Activated effector memory CD4-positive, alpha-beta T cell treated with Interleukin-2 at 50 U/mL for 16 hours (primary cell): Measurements from ENCODE around the gene PEF1.

Source experiments
- DNase-seq: peaks from one replicate; pipeline ENCODE4 v3.0.0-alpha.2; 2020

PEF1 gene

DNA sequence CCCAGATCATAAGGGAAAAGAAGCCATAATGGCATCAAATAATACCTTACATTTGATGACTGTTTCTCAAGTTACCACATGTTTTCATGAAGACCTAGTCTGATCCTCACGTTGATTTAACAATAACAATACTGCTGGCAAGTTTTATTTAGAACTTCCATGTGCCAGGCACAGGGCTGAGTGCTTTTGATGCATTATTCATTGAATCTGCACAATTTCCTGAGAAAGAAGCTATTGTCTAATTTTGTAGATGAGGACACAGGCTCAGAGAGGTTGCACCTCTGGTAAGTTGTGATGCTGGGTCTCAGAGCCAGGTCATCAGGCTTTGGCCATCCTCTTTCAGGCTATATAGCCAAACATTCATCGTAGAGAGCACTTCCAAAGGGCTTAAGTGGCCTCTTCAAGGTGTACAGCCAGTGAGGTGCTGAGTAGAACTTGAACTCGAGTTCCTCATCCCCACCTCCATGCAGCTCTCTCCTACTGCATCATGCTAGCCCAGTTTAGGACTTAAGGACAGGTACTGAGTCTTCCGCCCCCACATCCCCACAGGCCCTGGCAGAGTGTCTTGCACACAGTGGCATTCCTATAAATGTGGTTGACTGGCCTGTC is 8.3 kb upstream of the PEF1 start:
- DNase-seq: no peak

DNA sequence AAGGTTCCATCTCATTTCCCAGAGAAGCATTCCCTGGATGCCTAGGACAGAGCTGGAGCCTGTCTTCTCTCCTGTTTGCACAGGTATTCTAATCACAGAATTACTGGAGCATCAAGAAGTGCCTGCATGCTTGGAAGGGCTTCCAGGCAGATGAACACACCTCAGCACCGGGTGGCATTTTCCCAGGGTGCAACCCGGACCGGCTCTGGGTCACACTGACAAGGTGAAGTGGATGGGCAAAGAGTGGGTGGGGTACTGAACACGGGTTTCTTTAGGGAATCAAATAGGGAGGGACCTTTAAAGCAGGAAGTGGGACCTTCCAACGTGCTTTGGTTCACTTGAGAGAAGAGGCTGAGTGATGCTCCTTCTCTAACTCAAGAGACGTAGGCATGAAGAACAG is 7.1 kb upstream of the PEF1 start:
- DNase-seq: no peak

DNA sequence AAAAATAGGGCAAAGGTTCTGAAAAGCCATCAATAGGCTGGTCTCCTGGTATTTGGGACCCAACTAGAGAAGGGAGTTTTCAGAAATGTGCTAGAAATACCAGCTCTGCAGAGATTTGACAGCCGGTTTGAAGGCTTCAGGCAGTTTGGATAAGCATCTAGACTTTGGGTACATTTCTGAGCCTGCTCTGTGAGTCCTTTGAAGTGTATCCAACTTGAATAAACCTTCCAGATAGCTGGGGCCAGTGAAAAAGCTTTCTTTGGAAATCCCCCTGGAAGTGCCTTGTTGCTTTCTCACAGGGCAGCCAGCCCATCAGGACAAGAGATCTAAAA is 6.4 kb upstream of the PEF1 start:
- DNase-seq: no peak

DNA sequence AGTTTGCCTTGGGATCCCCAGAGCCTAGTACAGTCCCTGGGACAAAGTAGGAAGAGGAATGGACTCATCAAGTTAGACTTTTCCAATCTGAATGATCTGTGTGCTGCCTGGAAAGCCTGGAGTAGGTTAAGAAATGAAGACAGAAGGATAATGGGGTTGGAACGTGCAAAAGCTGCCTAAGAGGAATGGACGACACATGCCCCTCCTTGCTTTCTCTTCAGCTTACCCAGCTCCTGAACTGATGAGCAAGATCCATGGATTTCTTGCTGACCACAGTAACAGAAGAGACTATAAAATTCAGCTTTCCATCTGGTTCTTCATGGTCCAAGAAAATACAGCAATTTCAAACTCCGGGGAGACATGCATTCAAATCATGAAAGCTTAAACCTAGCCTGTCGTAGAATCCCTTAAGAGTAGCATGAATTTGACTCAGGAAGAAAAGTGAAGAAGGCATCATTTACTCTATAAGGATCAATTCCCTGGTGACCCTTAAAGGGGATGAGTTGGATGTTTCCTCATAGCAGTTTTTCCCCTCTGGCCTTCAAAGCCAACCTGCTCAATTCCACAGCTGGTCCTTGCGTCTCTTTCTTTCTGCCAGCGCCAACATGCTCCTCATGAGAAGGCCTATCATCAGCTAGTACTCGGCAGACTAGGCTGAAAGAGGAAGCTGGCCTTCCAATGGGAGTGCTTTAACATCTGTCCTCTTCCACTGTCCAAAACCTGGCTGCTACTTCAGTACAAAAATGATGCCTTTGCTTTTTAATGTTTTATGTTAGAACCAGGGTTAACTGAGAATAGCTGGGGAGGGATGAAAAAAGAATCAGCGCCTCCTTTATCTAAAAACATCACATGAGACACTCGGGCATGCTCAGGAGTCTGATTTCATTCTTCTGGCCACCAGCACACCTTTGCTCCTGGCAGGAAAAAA is 5.7 kb upstream of the PEF1 start:
- no peak for DNase-seq

DNA sequence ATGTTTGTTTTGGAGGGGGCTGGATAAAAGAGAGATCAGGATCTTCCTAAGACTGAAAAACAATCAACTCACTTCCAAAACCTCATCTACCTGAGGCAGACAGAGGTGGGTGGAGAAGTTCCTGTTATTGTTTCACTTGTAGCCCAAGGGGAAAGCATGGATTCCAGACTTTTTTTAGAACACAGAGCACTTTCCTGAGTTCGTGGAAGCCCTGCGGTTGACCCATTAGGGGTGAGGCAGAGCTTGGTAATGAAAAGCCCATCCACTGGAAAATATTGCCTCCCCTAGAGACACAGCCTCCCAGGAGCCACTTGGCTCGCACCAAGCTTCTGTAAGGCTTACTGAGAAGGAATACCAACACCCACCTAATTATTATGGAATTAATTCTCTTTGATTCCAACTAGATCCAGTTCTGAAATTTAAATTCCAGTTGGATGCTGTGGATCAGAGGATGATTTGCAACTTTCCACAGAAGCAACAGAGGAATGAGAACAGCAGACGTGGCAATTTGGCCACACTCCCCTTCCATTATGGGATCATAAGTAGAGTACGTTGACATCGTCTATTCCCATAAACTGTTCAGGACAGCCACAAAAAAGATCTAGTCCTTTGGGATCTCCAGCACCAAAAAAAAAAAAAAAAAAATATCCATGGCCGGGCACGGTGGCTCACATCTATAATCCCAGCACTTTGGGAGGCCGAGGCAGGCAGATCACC is 4.1 kb upstream of the PEF1 start:
- no peak for DNase-seq

DNA sequence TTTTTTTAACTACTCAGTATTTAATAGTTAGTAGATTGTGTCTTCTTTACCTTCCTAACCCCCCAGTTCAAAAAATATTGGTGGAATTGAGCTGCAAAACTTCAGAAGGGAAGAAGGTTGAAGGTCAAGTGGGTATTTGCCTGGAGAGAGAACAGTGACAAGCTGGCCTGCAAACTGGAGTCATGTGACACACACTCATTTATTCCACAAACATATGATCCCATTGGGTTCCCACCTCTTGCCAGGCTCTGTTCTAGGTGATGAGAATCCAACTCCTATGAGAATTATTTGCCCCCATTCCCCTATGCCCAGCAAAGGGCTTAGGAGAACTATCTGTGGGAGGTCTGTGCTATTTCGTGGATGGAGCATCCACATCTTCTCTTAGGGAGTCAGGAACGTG is 3.5 kb upstream of the PEF1 start:
- no peak for DNase-seq

DNA sequence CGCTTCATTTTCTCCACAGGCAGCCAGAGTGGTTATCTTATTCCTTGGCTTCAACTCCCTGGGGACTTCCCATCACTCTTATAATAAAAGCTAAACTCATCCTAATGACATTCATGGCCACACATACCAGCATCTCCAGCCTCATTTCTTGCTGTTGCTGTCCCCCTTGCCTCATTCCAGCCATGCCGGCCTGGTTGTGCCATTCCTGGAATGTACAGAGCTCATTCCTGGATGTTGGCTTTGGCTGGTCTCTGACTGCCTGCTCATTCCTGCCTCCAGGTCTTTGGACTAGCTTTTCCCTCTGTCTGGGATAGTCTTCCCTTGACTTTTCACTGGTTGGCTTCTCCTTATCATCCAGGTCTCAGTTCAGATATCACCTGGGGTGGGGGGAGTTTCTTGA is 2.4 kb upstream of the PEF1 start:
- DNase-seq: no peak

DNA sequence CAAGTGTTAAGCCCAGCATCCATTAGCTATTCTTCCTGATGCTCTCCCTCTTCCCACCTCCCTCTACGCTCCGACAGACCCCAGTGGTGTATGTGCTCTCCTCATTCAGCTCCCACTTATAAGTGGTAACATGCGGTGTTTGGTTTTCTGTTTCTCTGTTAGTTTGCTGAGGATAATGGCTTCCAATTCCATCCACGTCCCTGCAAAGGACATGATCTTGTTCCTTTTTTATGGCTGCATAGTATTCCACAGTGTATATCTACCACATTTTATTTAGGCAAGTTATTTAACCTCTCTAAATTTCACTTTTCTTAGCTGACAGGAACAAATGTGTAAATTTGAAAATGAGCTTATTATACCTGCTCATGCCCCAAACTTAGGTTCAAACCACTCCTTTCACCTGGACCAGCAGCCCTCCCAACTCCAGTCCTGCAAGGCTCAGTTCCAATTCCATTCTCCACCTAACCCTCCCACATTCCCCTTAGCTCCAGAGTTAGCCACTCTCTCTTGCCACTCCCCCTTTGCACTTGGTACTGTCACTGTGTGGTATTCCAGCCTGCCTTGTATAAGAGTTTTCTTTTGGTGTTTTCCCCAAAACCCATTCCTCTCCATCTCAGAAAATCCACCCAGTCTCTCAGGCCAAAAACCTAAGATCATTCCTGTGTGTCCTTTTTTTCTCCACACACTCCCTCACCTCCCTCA is 1.7 kb upstream of the PEF1 start:
- no peak for DNase-seq

DNA sequence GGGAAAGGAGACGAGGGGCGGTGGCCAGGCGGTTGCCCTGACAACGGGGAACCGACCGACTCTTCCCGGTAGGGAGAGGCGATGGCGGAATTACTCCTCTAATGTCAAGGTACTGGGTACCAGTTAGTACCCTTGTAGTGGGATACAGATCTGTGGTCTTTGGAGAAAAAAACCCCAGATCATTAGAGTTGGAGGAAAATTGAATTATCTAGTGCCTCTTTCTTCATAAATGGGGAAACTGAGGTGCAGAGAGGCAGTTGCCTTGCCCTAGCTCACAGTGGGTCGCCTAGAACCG is 545 bp upstream of the PEF1 start:
- DNase-seq: no peak

DNA sequence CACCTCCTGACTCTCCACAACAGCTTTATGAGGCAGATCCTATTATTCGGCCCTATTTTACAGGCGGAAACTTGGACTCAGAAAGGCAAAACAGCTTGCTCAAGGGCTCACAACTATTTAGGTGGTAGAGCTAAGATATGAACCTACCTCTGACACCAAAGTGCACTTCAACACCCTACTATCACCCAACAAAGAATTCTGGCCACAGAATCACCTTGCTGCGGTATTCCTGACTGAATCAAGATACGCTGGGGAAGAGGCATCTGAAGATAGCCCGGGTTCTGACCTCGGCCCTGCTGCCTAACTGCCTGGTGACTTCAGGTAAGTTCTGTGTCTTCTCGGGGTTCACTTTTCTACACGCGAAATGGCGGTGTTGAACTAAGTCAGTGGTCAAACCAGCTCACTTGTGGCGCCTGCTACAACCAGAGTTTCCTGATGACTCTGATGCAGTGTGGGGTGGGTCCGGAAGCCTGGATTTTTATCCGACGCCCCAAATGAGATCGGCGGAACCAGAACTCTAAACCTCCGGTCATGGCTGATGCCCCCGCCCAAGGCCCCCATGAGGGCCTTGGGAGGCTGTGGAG is 608 bp downstream of the PEF1 start:
- no peak for DNase-seq

DNA sequence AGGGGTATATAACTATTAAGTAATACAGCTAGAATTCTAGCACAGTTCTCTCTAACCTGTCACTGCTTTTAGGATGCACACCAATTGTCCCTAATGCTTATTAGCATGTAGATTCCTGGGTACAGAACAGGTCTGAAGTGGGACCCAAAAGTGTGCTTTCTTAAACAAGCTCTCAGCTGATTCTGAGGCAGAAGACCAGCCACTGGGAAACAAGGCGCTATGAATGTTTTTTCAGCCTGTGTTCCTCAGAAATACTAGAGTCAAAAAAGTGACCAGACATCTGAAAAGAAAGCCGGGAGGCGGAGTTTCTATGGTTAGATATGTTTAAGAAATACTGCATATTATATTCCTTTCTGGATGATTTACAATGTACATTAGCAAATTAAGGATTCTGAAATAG is 1.8 kb downstream of the PEF1 start:
- no peak for DNase-seq

DNA sequence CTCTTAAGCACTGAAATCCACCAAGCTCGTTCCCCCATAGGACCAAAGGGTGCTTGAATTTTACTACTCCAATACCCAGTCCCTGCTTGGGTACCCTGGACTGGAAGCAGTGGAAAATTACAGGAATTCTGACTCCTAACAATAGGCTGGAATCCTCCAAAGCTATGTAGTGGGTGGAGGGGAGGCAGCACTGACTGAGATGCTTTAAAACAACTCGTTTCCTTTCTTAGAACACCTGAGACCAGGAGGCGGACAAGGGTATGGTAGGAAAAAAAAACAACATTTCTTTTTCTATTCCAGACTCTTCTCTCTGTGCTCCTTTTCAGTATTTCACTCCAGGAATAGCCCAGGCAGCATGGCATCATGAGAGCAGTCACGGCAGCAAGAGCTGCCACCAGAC is 2.3 kb downstream of the PEF1 start:
- no peak for DNase-seq

DNA sequence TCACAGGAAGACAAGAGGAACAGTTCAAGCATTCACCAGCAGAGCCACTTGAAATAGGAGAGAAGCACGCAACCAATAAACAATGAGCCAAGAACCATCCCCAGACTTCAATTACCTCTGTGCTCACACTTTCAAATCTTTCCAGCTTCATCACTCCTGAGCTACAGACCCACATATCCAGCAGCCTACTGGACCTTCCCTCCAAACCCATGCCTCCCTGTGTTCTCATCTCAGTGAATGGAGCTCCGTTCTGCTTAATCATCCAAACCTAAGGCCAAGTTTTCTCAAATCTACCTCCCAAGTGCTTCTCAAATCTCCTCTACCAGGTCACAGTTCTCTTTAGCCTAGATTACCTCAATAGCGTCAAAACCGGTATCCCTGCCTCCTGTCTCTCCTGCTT is 3.7 kb downstream of the PEF1 start:
- no peak for DNase-seq

DNA sequence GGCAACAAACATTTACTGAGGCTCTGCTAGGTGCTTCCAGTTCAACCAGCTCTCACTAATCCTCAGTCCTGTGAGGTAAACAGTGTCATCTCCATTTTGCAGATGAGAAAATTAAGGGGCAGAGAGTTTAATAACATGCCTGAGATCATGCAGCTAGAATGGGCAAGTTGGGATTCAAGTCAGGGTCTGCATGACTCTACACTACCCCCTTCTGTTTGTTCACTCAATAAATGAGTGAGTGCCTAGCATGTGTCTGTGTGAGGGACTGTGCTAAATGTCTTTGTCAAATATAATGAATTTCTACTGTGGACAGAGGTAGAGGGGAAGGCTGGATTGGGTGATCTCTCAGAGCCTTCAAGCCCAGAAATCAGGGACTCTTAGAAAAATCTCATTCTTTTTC is 4.5 kb downstream of the PEF1 start:
- no peak for DNase-seq

DNA sequence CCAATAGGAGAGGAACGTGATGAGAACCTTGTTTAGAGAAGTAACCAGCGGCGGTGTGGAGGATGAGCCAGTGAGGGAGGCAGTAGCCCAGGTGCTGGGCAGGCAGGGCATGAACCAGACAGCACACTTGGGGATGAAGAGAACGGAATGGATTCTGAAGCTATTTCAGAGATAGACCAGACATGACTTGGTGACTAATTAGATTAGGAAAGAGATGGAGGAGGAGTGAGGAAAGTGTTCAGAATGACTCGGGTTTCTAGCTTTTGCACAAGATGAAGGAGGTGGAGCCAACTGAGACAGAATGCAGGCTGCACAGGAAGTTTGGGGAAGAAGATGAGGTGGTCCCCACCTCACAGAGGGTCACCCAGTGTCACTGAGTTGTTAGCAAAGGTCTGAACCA is 5.1 kb downstream of the PEF1 start:
- no peak for DNase-seq

DNA sequence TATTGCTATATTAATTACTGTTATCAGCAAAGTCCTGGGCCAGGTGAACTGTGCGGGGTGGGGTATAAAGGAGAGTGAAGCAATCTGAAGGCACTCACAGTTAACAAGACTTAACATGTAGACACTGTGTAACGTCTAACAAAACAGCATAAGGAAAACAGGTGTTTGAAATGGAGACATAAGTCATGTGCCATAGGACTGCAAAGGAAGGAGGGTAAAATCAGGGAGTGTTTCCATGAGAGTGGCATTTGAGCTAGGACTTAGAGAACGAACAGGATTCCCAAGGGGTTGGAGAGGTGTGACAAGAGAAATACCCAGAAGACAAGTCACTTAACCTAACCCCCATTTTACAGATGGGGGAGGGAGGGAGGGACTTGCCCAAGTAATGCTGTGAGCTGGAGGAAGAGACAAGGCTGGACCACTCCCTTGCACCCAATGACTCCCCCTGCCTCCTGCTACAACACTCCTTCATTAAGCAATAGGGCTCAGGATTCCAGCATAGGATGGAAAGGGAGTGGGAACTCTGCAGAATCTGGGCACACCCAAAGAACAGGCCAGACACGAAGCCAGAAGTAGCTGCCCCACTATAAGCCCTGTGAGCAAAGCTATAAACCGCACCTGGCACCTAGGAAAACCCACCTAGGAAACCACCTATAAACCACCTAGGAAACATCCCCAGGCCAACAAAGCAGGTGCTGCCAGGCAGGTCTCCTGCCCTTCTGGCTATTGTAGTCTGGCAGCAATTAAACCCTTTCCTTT is 6.6 kb downstream of the PEF1 start:
- DNase-seq: no peak

DNA sequence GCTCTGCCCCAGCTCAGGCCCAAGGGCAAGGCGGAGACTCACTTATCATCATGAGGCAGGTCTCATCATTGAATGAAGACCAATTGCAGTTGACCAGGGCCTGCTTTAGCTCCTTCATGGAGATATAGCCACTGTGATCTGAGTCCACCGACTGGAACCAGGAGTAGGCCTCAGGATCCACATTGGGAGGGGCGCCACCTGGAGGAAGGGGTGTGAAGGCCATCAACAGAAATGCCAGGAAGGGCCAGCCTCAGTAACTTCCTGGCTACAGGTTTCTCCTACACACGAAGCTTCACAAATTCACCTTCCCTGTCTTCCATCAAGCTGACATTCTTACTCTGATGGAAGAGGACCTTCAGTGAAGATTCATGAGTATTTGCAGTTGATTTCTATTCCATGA is 11.6 kb downstream of the PEF1 start:
- DNase-seq: no peak

DNA sequence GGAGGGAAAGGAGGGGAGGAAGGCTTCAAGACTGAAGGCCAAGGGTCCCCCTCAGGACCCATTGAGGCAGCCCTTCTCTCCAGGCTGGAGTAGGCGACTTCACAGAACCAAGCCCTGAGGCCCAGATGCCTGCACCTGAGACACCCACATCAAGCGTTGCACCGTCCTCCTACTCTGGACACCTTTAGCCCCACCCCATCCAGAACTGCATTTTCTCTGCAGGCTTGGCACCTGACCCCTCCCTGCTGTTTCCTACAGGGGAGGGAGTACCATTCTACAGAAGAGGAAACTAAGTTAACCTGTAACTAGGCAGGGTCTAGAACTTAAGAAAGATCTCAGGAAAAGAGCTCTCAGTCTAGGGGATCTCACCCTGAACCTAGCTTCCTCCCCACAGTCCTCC is 12.0 kb downstream of the PEF1 start:
- DNase-seq: no peak

DNA sequence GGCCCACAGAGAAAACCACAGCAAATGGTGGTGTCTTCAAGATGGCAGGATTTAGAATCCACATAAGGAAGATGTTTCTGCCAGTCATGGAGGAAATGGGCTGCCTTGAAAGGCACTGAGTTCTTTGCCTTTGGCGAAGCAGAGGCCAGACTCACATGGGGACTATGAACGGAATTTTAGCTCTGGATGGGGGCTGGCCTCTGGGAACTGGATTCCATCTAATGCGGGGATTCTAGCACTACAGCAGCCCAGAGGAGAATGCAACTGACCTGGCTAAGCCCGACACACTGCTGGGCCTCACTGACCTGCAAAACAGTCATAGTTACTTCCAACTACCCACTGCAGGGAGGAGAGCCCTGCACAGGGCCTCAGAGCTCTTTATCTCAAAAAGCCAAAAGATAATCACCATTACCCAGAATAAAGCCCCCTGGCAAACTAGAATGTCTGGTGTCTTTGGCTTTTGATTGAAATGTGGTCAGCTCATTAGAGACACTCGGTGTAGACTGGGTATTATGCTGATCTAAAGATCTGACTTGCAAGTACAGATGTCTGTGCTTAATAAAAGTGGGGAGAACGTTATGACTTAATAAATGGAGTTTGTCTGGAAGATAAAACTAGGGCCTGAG is 15.6 kb downstream of the PEF1 start:
- DNase-seq: no peak

DNA sequence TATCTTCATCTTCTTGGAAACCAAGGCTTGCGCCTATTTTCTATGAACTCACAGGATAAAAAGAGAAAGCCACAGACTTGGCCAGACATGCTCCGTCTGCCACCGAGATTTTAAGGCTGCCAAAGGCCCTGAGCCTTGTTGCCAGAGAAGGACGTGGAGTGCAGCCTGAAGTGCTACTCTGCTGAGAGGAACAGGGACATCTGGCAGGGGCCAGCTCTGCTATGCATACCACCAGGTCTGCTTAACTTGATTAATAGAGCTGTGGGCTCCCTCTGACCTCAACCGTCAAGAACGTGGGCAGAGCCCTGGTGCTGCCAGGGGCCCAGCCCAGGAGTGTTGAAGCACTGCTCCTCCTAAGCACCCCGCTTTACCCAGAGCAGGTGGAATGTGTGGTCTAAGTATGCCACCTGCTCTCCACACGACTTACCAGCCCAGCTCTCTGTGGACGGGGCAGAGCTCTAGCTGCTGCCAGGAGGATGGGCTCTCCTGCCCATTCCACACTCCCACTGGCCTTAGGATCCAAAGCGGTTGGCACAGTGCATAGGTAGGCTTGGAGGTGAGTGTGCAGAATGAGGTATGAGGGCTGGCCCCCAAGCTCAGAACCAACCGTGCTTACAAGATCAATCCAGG is 16.6 kb downstream of the PEF1 start:
- no peak for DNase-seq

DNA sequence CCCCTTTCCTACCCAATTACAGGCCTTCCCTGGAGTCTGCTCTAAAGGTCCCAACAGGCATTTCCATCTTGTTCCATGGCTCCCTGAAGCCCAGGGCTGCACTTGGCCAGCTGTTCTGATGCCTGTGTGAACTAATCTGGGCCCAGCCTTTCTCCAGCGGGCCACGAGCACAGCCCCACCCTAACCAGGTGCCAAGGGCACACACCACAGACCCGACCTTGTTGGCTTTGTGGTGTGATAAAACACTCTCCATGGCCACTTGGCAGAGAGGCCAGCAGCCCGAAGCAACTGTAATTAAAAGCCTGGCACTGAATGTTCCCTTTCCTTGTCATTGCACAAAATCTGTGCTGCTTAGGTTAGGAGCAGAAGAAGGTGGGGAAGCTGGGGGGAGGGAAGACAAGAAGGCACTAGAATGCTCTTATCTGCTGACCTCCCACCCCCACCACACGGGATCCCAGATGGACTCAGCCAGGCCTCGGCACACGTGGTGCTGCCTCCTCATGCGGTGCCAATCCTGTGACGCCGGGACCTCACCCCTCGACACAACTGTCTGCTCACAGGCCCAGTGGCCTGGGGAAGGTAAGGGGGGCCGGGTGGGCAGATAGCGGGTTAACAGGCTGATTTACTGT is 17.3 kb downstream of the PEF1 start:
- no peak for DNase-seq
